CD4-positive, alpha-beta T cell treated with Interleukin-1 beta for 1 hour (primary cell): ENCODE data around the gene DENND5B.
"Not testable (repeated sequence)": the region's sequence is repeated elsewhere in the genome, so short reads cannot be mapped to it uniquely, and the experiment has no call there.

Experiments used
- DNase-seq, 2 donors: peaks; one replicate each; pipeline ENCODE4 v3.0.0-alpha.2; 2020 to 2022

Gene DENND5B

DNA sequence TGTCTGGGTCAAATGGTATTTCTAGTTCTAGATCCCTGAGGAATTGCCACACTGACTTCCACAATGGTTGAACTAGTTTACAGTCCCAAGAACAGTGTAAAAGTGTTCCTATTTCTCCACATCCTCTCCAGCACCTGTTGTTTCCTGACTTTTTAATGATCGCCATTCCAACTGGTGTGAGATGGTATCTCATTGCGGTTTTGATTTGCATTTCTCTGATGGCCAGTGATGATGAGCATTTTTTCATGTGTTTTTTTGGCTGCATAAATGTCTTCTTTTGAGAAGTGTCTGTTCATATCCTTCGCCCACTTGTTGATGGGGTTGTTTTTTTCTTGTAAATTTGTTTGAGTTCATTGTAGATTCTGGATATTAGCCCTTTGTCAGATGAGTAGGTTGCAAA is 40.3 kb downstream of the DENND5B start:
- not testable (repeated sequence) for DNase-seq

DNA sequence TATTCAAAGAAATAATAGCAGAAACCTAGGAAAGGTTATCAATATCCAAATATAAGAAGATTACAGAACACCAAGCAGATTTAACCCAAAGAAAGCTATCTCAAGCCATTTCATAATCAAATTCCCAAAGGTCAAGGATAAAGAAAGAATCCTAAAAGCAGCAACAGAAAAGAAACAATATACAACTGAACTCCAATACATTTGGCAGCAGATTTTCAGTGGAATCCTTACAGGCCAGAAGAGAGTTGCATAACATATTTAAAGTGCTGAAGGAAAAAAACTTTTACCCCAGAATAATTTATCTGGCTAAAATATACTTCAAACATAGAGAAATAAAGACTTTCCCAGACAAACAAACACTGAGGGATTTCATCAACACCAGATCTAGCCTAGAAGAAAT is 54.3 kb downstream of the DENND5B start:
- DNase-seq: no peak

DNA sequence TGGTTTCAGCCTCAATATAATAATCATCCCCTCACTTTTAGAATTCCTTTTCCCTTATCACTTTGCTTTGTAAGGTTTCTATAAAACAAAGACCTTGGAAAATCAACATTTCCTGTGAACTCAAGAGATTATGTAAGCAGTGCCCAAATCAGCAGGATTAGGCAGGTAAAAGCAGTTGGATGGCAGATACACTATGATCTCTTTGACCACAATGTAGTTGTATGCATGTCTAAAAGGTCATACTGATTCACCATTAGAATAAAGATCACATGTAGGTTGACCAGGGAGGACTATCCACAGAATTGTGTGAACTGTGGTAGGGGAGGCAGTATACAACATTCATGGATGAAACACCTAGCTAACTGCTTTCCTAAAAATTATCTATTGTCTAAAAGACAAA is 57.5 kb downstream of the DENND5B start:
- DNase-seq: no peak

DNA sequence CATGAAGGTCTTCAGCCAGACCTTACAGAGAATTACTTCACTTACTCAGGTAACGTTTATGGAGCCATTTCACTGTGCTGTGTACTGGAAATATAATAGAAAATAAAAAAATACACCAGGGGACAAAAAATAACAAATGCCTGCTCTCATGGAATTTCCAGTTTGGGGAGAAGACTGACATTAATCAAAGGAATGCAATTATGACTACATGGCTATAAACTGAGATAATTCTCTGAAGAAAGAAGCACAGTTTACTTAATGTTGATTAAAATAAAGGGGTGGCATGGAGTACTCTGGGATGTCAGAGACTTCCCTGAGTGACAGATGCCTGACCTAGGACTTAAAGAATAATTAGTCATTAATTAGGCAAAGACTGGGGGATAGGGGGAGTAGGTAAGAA is 59.0 kb downstream of the DENND5B start:
- DNase-seq: no peak

DNA sequence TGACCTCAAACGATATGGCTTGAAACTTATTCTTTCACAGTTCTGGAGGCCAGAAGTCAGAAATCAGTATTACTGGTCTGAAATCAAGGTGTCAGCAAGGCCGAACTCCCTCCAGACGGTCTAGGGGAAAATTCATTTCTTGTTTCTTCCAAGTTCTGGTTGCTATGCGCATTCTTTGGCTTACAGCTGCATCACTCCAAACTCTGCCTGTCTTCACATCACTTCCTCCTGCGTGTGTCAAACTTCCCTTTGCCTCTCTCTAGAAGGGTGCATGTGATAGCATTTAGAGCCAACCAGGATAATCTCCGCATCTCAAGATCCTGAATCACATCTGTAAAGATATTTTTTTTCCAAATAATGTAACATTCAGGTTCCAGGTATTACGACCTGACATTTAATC is 62.8 kb downstream of the DENND5B start:
- no peak for DNase-seq

DNA sequence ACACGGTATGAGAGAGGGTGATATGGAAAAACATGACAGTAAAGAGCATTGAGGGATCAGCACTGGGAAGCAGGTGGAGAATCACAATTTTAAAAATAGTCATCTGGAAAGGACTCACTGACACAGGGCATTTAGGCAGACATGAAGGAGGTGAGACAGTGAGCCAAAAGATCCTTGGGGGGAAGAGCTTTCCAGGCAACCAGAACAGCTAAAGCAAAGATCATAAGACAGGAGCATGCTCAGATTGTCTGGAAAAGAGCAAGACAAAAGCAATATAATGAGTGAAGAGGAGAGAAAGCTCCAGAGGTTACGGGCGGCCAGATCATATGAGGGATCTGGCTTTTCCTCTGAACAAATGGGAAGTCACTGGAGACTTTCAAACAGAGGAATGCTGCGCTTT is 63.9 kb downstream of the DENND5B start:
- DNase-seq: no peak

DNA sequence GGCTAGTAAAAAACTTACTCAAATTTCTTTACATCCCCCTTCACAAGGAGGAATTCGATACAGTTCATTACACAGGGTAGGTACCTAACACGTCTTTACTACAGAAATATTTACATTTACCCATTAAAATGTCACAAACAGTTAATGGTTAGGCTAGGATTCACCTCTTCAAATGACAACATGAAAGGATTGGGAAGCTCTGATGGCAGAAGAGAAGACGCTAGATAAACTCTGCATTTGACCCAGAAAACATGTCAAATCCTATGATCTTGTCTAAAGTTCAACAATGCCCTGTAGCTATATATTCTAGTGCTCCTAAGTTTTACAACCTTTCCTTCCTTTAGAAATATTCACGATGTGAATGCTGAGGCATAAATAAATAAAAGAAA is 64.8 kb downstream of the DENND5B start:
- no peak for DNase-seq

DNA sequence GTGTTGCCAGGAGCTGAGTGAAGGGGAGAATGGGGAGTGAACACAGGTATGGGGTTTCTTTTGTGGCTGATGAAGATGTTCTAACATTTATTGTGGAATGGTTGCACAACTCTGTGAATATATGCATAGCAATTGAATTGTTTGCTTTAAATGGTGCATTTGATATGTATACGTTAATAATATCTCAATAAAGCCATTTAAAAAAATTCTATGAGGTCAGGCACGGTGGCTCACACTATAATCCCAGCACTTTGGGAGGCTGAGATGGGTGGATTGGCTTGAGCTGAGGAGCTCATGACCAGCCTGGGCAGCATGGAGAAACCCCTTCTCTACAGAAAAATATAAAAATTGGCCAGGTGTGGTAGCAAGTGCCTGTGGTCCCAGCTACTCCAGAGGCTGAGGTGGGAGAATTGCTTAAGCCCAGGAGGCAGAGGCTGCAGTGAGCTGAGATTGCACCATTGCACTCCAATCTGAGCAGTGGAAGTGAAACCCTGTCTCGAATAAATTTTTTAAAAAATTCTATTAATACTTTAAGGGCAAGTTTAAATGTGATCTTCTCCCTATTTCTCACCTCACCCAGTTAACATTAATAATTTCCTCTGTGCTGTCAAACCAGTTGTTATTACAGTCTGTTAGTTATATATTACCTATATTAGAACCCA is 65.3 kb downstream of the DENND5B start:
- no peak for DNase-seq

DNA sequence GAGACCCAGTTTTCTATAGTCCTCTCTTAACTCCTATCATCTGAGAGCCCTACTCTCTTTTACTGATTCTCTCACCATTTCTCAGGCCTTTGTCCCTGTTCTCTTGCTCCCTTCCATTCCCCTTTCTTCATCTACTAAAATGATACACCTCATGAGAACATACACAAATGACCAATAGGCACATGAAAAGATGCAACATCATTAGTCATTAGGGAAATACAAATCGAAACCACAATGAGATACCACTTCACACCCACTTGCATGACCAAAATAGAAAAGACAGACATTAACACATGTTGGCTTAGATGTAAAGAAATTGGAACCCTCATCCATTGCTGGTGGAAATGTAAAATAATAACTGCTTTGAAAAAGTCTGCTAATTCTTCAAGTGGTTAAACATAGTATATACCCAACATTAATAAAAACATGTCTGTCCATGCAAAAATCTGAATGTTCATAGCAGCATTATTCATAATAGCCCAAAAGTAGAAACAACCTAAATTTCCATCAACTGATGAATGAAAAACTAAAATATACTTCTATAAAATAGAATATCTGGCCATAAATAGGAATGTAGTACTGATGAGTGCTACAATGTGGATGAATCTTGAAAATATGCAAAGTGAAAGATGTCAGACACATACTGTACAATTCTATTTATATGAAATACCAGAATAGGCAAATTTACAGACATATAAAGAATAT is 66.0 kb downstream of the DENND5B start:
- DNase-seq: no peak

DNA sequence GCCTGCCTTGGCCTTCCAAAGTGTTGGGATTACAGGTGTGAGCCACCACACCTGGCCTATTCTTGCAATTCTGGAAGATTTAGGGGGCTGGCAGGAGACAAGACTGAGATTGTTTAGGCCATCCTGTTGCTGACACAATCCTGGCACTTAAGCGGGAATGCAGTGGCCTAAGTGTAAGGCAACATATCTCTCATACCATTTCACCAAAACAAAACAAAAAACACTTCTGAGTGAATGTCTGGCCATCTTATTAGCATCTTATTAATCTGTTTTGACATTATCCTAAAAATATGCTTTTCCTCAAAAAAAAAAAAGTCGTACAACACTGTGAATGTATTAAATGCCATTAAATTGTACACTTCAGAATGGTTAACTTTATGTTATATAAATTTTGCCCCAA is 67.6 kb downstream of the DENND5B start:
- DNase-seq: no peak

DNA sequence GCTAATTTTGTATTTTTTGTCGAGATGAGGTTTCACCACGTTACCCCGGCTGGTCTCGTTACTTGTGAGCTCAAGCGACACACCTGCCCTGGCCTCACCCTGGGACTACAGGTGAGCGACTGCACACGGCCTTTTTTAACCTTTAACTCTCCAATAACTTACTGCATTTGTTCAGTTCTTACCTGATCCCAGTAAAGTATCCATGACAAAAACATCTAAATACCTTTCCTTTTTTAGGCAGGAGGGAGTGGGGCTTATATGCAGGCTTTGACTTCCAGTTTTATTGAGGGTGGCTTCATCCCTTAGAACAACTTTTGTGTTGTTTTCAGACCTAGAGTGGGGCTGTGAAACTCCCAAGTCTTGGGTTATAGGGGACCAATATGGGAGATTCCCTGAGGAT is 68.3 kb downstream of the DENND5B start:
- DNase-seq: no peak

DNA sequence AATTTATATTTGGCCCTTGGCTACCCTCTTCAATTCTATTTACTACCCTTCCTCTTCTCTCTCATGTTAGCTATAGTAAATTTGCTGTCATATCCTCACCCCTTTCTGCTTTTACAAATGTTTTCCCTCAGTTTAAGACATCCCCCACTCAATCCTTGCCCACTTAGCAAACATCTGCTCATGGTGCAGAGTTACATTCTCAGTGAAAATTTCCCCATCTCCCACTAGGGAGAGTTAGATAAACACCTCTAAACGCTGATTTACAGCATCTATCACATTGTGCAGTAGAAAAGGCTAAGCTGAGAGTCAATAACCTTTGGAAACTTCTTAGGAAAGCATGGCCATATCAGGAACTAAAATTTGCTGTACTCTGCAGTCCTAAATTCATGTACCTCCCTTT is 69.0 kb downstream of the DENND5B start:
- no peak for DNase-seq

DNA sequence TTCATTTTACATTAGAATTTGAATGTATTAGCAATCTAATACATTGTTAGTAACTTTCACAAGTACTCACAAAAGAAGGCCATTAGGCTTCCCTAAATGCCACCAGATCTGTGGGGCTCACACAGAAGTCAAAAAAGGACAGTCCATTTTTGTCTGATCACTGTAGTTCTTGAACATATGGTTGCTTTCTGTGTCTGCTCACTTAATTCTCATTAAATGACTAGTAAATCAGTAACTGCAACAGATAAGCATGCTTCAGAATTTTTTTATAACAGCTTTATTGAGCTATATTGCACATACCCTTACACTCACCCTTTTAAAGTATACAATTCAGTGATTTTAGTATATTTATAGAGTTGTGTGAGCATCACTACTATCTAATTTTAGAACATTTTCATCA is 71.4 kb downstream of the DENND5B start:
- no peak for DNase-seq

DNA sequence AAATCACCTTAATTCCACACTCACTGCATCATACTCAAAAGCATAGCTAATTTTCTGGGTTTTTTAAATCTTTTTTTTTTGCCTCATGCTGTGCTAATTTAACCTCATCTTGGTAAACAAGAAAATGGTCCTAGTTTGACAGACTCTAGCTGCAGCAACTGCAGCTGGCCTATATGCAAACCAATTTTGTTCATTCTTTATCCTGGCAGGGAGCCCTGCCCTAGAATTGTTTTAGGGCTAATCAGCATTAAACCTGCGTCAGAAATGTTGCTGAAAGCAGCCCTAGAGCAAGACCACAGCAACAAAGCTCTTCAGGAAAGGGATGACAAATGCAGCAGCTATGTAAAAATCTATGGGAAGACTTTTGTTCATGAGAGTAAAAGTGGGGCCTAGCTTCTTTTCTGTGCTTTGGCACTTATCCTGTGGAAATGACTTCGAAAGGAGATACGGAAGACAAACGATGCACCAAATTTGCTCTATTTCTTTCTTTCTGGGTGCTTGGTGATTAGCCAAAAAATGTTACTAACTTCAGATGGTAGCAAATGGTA is 72.2 kb downstream of the DENND5B start:
- DNase-seq: no peak

DNA sequence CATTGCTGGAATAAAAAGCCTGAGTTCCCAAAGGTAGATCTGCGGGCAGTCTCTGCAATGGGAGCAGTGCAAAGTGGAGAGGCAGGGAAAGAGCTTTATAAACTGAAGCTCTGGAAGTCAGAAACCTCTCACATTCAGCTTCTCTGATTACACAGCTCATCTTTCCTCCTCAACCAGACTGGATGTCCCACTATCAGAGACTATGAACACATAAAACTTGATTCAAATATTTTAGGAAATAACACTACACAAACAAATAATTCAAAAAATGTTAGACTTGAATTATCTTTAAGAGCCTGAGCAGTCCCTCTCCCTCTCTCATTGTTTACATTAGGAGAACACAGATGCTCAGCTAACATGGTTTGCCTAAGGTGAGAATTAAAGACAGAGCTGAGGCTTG is 72.9 kb downstream of the DENND5B start:
- DNase-seq: no peak

DNA sequence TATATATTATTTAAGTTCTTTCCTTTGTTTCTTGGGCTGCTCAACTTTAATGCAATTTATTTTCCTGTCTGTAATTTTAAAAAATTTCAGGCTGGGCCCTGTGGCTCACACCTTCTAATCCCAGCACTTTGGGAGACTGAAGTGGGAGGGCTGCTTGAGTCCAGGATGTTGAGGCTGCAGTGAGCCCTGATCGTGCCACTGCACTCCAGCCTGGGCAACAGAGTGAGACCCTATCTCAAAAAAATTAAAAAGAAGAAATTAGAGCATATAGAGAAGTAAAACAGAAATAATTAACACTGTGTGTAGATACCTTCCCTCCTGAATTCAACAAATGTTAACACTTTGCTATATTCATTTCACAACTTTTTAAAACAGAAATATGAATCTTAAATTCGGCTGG is 74.2 kb downstream of the DENND5B start:
- DNase-seq: no peak

DNA sequence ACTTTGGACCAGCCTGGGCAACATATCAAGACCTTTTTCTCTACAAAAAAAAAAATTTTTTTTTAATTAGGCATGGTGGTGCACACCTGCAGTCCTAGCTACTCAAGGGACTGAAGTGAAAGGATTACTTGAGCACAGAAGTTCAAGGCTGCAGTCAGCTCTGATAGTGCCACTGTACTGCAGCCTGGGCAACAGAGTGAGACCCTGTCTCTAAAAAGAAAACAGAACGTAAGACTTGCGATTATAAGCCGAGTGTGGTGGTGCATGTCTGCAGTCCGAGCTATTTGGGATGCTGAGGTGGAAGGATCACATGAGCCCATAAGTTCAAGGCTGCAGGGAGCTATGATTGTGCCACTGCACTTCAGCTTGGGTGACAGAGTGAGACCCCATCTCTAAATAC is 76.0 kb downstream of the DENND5B start:
- DNase-seq: no peak

DNA sequence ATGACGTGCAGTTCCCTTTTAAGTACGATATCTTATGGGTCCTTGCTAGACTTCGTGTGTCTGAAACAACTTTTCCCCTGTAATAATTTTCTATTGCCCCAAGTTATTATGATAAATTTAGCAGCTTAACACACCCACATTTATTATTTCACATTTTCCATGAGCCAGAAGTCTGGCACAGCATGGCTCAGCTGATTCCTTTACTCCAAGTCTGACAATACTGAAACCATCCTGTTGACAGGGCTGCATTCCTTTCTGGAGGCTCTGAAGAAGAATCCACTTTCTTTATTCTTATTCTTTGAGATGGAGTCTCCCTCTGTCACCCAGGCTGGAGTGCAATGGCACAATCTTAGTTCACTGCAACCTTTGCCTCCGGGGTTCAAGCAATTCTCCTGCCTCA is 80.9 kb downstream of the DENND5B start:
- no peak for DNase-seq

DNA sequence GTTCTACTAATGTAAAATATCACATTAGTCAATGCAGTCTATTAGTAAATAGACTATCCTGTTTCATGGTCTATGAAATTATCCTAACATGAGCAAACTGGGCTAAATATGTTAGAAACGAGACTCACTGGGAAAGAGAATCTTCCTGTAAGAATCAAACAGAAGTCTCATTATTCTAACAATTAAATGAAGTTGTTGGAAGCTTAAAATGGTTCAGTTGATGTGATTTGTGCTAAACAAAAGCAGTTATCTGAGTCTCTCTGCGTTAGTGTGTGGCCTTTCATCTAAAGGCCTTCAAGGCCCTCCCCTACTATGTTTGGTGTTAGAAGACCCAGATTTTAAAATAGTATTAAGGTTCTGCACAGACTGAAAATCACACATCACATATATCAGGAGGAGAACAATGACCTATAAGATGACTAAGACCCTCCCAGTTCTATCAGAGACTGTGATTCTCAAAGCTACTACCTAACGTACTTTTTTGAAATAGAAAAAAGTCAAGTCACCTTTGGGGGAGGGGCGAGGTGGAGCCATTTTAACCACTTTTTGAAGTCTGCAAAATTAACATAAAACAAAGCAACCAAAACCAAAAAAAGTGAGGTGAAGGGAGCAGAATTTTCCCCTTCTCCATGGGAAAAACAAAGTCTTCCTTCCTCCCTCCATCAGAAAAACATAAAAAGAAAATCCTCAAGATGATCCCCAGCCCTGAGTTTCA is 82.3 kb downstream of the DENND5B start:
- no peak for DNase-seq

DNA sequence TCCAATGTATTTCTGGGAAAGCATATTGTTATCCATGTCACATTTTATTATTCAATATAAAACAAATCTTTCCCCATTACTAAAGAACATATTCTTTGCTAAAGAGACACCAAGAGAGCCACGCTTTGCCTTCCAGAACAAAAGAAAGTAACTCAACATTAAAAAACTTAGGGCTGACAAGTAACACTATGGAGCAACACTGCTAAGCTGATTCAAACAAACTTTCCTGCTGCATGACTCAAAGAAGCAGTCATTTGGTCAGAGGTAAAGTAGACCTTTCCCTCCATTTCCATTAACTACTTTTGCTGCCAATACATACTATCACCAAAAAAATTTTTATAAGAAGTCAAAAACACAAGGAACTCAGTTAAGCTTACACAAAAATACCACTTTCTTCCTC is 83.0 kb downstream of the DENND5B start:
- no peak for DNase-seq

DNA sequence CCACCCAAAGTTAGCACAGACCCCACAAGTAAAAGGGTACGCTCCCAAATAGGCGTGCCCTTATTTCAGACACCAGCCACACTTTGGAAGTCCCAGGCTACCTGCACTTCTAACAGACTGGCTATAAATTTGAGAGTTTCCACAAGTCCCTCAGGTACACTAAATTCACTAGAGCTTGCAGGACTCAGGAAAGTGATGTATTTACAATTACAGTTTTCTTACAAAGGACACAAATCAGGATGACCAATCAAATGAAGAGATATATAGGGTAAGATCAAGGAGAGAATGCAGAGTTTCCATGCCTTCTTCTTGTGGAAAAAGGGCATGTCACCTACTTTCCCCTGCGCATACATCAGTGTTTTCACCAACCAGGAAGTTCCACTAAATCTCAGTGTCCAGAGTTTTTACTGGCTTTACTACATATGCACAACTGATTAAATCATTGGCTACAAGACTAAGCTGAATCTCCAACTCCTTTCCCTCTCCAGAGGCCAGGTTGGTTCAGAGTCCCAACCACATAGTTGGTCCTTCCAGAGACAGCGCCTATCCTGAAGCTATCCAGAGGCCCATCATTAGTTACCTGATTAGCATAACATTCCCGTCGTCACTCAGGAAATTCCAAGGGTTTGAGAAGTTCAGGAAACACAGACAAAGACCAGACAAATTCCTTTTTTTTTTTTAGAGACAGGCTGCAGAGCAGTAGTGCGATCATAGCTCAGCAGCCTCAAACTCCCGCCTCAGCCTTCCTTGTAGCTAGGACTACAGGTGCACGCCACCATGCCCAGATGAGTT is 84.2 kb downstream of the DENND5B start:
- no peak for DNase-seq

DNA sequence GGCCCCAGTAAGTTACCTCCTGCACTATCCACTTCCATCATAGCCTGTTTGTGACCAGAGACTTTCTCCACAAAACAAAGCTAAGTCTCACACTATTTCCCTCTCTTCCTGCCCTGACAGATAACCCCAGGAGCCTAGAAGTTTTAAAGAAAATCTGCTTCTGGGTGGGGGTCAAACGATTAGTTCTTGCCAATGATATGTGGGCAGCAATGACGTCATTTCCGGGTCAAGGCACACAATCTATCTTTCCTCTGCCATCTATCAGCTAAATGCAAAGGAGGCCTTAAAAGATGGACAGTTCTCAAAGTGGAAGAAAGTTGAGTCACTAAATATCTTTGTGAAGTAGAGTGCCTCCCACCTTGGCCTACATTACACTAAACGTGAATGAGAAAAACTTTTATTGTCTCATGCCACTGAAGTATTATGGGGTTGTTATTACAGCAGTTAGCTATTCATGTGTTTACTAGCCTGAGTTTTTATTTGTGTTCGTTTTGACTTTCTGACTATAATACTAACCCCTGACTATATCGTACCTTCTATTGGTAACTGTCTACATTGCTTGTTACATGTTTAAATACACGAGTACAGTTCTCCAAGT is 86.2 kb downstream of the DENND5B start:
- no peak for DNase-seq

DNA sequence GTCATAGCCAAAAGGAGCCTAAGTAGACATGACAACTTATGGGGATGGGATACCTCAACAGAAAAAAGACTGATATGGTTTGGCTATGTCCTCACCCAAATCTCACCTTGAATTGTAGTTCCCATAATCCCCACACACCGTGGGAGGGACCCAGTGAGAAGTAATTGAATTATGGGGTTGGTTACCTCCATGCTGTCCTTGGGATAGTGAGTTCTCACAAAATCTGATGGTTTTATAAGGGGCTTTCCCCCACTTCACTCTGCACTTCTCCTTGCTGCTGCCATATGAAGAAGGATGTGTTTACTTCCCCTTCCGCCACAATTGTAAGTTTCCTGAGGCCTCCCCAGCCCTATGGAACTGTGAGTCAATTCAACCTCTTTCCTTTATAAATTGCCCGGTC is 89.9 kb downstream of the DENND5B start:
- not testable (repeated sequence) for DNase-seq
